ENCODE data around the gene FIZ1. TPM values are rescaled to one million over a fixed set of nuclear protein-coding genes. Genes with fewer than 3 reads are reported as not detected.

FIZ1 gene
- total and polyA plus RNA-seq, 4 donors = 1.1 to 4.3 (median 2.3) TPM

DNA sequence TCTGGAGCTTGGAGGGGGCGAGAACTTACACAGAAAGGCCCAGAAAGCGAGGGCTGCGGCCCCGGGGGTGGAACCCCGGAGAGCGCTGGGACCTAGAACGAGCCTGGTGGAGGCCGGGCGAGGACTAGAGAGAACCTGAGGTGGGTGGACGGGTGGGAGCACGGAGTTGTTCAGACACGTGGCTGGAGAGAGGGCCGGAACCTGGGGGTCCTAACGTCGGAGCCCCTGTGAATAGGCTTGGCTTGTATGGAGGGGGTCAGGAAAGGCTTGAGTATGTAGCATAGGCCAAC is 44.5 kb upstream of the FIZ1 start:
- Histone ChIP-seq H3K4me1 (ENCODE audit: control insufficient read depth in 4 of 4, insufficient read depth in 4 of 4, low read length in 3 of 4) (peaks cover 23 to 76% (median 57%) of the 10 kb centered on the region in 4 donors), H3K27ac (ENCODE audit: low read depth in 1 of 2, low read length in 2 of 2) (peak overlapping the region in 1 of 2 donors; percentile 91), H3K9me3 (ENCODE audit: control insufficient read depth in 4 of 4, low read length in 3 of 4) (no peaks in the 10 kb centered on the region), H3K4me3 (ENCODE audit: low read depth in 1 of 3, low read length in 3 of 3) (peak overlapping the region; percentile 50 to 70 (median 65)), H3K9ac (ENCODE audit: low read depth in 1 of 2, low read length in 2 of 2) (peak overlapping the region in 1 of 2 donors; percentile 95), H3K27me3 (ENCODE audit: control insufficient read depth in 4 of 4, insufficient read depth in 4 of 4, low read length in 3 of 4) (no peaks in the 10 kb centered on the region), H3K36me3 (ENCODE audit: control insufficient read depth in 4 of 4, insufficient read depth in 3 of 4, low read depth in 1 of 4, low read length in 3 of 4) (peaks cover 0 to 9% (median under 1%) of the 10 kb centered on the region in 4 donors)
- under 1% methylated on average over 15 of the region's 15 CpGs for WGBS
- no peak for DNase-seq (ENCODE audit: low spot score)
- TF ChIP-seq, protein P1, sequence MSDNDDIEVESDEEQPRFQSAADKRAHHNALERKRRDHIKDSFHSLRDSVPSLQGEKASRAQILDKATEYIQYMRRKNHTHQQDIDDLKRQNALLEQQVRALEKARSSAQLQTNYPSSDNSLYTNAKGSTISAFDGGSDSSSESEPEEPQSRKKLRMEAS (IDR thresholded peaks at IDR 0.05) = no peak
- TF ChIP-seq FOXA1 (IDR thresholded peaks at IDR 0.05) = no peak
- TF ChIP-seq, protein P2, sequence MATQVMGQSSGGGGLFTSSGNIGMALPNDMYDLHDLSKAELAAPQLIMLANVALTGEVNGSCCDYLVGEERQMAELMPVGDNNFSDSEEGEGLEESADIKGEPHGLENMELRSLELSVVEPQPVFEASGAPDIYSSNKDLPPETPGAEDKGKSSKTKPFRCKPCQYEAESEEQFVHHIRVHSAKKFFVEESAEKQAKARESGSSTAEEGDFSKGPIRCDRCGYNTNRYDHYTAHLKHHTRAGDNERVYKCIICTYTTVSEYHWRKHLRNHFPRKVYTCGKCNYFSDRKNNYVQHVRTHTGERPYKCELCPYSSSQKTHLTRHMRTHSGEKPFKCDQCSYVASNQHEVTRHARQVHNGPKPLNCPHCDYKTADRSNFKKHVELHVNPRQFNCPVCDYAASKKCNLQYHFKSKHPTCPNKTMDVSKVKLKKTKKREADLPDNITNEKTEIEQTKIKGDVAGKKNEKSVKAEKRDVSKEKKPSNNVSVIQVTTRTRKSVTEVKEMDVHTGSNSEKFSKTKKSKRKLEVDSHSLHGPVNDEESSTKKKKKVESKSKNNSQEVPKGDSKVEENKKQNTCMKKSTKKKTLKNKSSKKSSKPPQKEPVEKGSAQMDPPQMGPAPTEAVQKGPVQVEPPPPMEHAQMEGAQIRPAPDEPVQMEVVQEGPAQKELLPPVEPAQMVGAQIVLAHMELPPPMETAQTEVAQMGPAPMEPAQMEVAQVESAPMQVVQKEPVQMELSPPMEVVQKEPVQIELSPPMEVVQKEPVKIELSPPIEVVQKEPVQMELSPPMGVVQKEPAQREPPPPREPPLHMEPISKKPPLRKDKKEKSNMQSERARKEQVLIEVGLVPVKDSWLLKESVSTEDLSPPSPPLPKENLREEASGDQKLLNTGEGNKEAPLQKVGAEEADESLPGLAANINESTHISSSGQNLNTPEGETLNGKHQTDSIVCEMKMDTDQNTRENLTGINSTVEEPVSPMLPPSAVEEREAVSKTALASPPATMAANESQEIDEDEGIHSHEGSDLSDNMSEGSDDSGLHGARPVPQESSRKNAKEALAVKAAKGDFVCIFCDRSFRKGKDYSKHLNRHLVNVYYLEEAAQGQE (IDR thresholded peaks at IDR 0.05) = no peak
- no peak for TF ChIP-seq RXRA (IDR thresholded peaks at IDR 0.05)

DNA sequence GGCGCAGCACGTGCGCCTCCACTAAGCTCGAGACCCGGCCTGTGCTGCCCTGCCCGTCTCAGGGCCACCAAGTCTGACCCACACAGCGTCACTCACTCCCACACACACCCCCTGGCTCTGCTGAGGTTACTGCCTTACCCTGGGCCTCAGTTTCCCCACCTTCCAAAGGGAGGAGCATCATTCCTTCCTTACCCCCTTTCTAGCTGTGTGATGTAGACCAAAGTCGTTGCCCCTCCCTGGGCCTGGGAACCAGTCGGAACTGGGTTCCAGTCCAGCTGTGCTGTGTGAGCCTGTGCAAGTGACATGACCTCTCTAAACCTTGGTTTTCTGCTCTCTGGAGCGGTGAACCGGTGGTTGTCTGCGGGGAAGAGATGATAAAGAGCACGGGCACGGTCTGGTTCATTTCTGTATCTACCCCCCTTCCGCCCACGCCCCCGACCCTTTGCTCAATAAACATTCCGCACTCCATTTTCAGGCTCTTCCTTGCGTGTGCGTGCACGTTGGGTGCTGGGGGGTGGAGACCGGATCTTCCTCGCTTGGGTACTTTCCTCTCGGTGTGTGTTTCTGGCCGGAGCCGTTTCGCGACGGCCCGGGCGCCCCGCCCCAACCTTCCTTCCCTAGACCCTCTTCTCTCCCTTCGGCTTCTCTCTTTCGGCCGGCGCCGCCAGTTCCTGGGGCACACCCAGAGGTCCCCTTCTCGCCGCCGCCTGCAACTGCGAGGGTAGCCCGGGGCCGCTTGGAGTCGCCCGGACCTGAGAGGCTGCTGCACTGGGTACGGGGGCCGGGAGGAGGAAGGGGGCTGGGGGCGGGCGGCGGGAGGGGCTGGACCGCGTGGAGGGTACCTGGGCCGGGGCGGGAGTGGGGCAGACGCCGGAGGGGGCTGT is 43.9 kb upstream of the FIZ1 start, which contains the start of gene ZNF581:
Gene ZNF581 (plus strand): TSS at position 647 of the 884 bp plus-strand sequence. CDS start 923 bp downstream, outside the sequence.
- no peak for TF ChIP-seq RXRA (IDR thresholded peaks at IDR 0.05)
- TF ChIP-seq GABPA (IDR thresholded peaks at IDR 0.05 in 1 of 2, conservative IDR thresholded peaks at IDR 0.05 in 1 of 2) = peak; percentile 75 to 89
- peak in 1 of 2 donors; percentile 56 for TF ChIP-seq EGR1 (IDR thresholded peaks at IDR 0.05; ENCODE audit: low read depth in 2 of 2)
- TF ChIP-seq RAD21 (IDR thresholded peaks at IDR 0.05) = no peak
- TF ChIP-seq YY1 (IDR thresholded peaks at IDR 0.05) = peak; percentile 51
- TF ChIP-seq SP1 (IDR thresholded peaks at IDR 0.05) = peak; percentile 15
- peak in 1 of 2 donors; percentile 6 for TF ChIP-seq HNF4A (conservative IDR thresholded peaks at IDR 0.05)
- H3K4me1 ChIP-seq (ENCODE audit: control insufficient read depth in 4 of 4, insufficient read depth in 4 of 4, low read length in 3 of 4) = peaks cover 20 to 71% (median 52%) of the 10 kb centered on the region in 4 donors
- WGBS = 2% methylated on average over 56 of the region's 56 CpGs
- H3K4me3 ChIP-seq (ENCODE audit: low read depth in 1 of 3, low read length in 3 of 3) = peak within 1 kb of the TSS; percentile 50 to 70 (median 65)
- peak within 1 kb of the TSS; percentile 7 to 95 for H3K9ac ChIP-seq (ENCODE audit: low read depth in 1 of 2, low read length in 2 of 2)
- no peaks in the 10 kb centered on the region for H3K27me3 ChIP-seq (ENCODE audit: control insufficient read depth in 4 of 4, insufficient read depth in 4 of 4, low read length in 3 of 4)
- peak within 1 kb of the TSS; percentile 75 to 91 for H3K27ac ChIP-seq (ENCODE audit: low read depth in 1 of 2, low read length in 2 of 2)
- DNase-seq (ENCODE audit: low spot score) = peak; percentile 83
- no peaks in the 10 kb centered on the region for H3K9me3 ChIP-seq (ENCODE audit: control insufficient read depth in 4 of 4, low read length in 3 of 4)
- H3K36me3 ChIP-seq (ENCODE audit: control insufficient read depth in 4 of 4, insufficient read depth in 3 of 4, low read depth in 1 of 4, low read length in 3 of 4) = peaks cover 0 to 9% (median under 1%) of the 10 kb centered on the region in 4 donors

DNA sequence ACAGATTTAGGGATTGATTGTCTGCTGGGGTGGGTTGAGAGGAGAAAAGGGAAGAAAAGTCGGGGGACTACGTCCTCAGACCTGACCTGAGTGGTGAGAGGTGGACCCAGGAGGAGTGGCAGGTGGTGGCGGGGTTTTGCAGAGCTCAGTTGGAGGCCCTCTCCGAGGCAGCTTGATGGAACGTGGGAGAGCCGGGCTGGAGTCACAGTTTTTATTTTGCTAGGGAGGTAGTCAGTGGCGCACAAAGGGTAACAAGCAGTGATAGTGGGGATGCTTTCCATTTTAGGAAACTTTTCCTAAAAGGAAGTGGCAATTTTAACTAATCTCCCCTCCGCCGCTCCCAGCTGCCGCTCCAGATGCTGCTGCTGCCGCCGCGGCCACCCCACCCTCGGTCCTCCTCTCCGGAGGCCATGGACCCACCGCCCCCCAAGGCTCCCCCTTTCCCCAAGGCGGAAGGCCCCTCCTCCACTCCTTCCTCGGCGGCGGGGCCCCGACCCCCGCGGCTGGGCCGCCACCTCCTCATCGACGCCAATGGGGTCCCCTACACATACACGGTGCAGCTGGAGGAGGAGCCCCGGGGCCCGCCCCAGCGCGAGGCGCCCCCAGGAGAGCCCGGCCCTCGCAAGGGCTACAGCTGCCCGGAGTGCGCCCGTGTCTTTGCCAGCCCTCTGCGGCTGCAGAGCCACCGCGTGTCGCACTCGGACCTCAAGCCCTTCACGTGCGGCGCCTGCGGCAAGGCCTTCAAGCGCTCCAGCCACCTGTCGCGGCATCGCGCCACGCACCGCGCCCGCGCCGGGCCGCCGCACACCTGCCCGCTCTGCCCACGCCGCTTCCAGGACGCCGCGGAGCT is 43.1 kb upstream of the FIZ1 start:
- H3K27ac ChIP-seq (ENCODE audit: low read depth in 1 of 2, low read length in 2 of 2) = peak overlapping the region; percentile 75 to 91
- WGBS = 2% methylated on average over 65 of the region's 65 CpGs
- TF ChIP-seq FOXA1 (IDR thresholded peaks at IDR 0.05) (no peak), HNF4G (IDR thresholded peaks at IDR 0.05) (no peak), RAD21 (IDR thresholded peaks at IDR 0.05) (no peak), NR2F2 (IDR thresholded peaks at IDR 0.05) (no peak), FOXA2 (IDR thresholded peaks at IDR 0.05) (no peak), RXRA (IDR thresholded peaks at IDR 0.05) (no peak), YY1 (IDR thresholded peaks at IDR 0.05) (no peak)
- TF ChIP-seq, protein P1 (IDR thresholded peaks at IDR 0.05) = no peak
- TF ChIP-seq, protein P3, sequence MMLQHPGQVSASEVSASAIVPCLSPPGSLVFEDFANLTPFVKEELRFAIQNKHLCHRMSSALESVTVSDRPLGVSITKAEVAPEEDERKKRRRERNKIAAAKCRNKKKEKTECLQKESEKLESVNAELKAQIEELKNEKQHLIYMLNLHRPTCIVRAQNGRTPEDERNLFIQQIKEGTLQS (IDR thresholded peaks at IDR 0.05) = no peak
- TF ChIP-seq, protein P4, sequence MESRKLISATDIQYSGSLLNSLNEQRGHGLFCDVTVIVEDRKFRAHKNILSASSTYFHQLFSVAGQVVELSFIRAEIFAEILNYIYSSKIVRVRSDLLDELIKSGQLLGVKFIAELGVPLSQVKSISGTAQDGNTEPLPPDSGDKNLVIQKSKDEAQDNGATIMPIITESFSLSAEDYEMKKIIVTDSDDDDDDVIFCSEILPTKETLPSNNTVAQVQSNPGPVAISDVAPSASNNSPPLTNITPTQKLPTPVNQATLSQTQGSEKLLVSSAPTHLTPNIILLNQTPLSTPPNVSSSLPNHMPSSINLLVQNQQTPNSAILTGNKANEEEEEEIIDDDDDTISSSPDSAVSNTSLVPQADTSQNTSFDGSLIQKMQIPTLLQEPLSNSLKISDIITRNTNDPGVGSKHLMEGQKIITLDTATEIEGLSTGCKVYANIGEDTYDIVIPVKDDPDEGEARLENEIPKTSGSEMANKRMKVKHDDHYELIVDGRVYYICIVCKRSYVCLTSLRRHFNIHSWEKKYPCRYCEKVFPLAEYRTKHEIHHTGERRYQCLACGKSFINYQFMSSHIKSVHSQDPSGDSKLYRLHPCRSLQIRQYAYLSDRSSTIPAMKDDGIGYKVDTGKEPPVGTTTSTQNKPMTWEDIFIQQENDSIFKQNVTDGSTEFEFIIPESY (IDR thresholded peaks at IDR 0.05) = no peak
- TF ChIP-seq, protein P5, sequence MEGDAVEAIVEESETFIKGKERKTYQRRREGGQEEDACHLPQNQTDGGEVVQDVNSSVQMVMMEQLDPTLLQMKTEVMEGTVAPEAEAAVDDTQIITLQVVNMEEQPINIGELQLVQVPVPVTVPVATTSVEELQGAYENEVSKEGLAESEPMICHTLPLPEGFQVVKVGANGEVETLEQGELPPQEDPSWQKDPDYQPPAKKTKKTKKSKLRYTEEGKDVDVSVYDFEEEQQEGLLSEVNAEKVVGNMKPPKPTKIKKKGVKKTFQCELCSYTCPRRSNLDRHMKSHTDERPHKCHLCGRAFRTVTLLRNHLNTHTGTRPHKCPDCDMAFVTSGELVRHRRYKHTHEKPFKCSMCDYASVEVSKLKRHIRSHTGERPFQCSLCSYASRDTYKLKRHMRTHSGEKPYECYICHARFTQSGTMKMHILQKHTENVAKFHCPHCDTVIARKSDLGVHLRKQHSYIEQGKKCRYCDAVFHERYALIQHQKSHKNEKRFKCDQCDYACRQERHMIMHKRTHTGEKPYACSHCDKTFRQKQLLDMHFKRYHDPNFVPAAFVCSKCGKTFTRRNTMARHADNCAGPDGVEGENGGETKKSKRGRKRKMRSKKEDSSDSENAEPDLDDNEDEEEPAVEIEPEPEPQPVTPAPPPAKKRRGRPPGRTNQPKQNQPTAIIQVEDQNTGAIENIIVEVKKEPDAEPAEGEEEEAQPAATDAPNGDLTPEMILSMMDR (IDR thresholded peaks at IDR 0.05; ENCODE audit: low read depth, low read length, missing input control) = no peak

More for the DNA sequence above, 43.1 kb upstream of the FIZ1 start:
- H3K36me3 ChIP-seq (ENCODE audit: control insufficient read depth in 4 of 4, insufficient read depth in 3 of 4, low read depth in 1 of 4, low read length in 3 of 4) = peaks cover 0 to 9% (median under 1%) of the 10 kb centered on the region in 4 donors
- H3K4me3 ChIP-seq (ENCODE audit: low read depth in 1 of 3, low read length in 3 of 3) = peak overlapping the region; percentile 50 to 65 (median 52)
- no peaks in the 10 kb centered on the region for H3K9me3 ChIP-seq (ENCODE audit: control insufficient read depth in 4 of 4, low read length in 3 of 4)
- H3K4me1 ChIP-seq (ENCODE audit: control insufficient read depth in 4 of 4, insufficient read depth in 4 of 4, low read length in 3 of 4) = peaks cover 17 to 71% (median 52%) of the 10 kb centered on the region in 4 donors
- no peak for DNase-seq (ENCODE audit: low spot score)
- peak overlapping the region in 1 of 2 donors; percentile 20 for H3K9ac ChIP-seq (ENCODE audit: low read depth in 1 of 2, low read length in 2 of 2)
- H3K27me3 ChIP-seq (ENCODE audit: control insufficient read depth in 4 of 4, insufficient read depth in 4 of 4, low read length in 3 of 4) = no peaks in the 10 kb centered on the region

Measured in liver (tissue), 9 donors.